Endothelial cell of umbilical vein (primary cell): Measurements from ENCODE around the gene ACTN3. TPM values are rescaled to one million over a fixed set of nuclear protein-coding genes. Genes with fewer than 3 reads are reported as not detected.

ENCODE experiments used
- BruUV-seq: library from RNA; stranded (reverse); fragments of 400-500 nt; replicated peaks from 2 replicates; lab custom pipeline; 2021; lab: Mats Ljungman, UMichigan
- CTCF ChIA-PET: fragments of 300-600, 350-600 bp; sonication (Branson Sonifier 250); formaldehyde crosslinking; loops from one replicate; lab custom pipeline; 2021; ENCODE audit warnings: antibody characterized with exemption, inconsistent platforms; lab: Charles Lee
- POLR2A ChIA-PET: fragments of 300-600, 350-600 bp; sonication (Branson Sonifier 250); formaldehyde crosslinking; loops from one replicate; lab custom pipeline; 2021; ENCODE audit warnings: antibody characterized with exemption, inconsistent platforms; lab: Charles Lee
- DNase-seq: peaks from one replicate; pipeline ENCODE4 v3.0.0-alpha.2; 2011; ENCODE audit warnings: low read depth, low spot score
- FAIRE-seq: peaks from 2 replicates; lab custom pipeline; 2011; peaks lifted over from hg19 to GRCh38; lab: Jason Lieb, UNC
- H2AFZ ChIP-seq: 2 replicates; pipeline ENCODE4 v1.6.0; 2012; ENCODE audit warnings: low read depth, low read length, control low read depth, inconsistent platforms
- H3K27ac ChIP-seq: 2 replicates; pipeline ENCODE4 v1.5.1; 2011; ENCODE audit warnings: low read depth, mild to moderate bottlenecking, control low read depth, low read length, moderate library complexity; ENCODE audit not compliant: insufficient read depth
- H3K27me3 ChIP-seq, 2 experiments: 2 replicates each; pipeline versions ENCODE4 v1.6.0 to v1.6.1; 2011; ENCODE audit warnings: low read length in 2 of 2, mixed read lengths in 1 of 2; ENCODE audit not compliant: control insufficient read depth in 2 of 2, insufficient read depth in 2 of 2
- H3K36me3 ChIP-seq, 2 experiments: 2 replicates in 1 of 2; 3 replicates in 1 of 2; pipeline ENCODE4 v1.5.1; 2011; ENCODE audit warnings: low read length in 2 of 2, mild to moderate bottlenecking in 1 of 2, moderate library complexity in 1 of 2; ENCODE audit not compliant: control insufficient read depth in 2 of 2, insufficient read depth in 2 of 2; ENCODE audit errors: extremely low read depth in 1 of 2
- H3K4me1 ChIP-seq: 3 replicates; pipeline ENCODE4 v1.5.1; 2011; ENCODE audit warnings: mild to moderate bottlenecking, low read length; ENCODE audit not compliant: control insufficient read depth, insufficient read depth; ENCODE audit errors: extremely low read depth
- H3K4me2 ChIP-seq: 2 replicates; pipeline ENCODE4 v1.6.1; 2011; ENCODE audit warnings: low read length, control low read depth, mixed read lengths; ENCODE audit not compliant: insufficient read depth
- H3K4me3 ChIP-seq, 3 experiments: fragments of 200-600 bp in 1 of 3; sonication (generic), shearing (Covaris generic) in 1 of 3; replicated peaks in 1 of 3; 2 replicates each; pipeline ENCODE4 v1.5.1; 2011 to 2016; ENCODE audit warnings: control low read depth in 3 of 3, low read length in 3 of 3, mild to moderate bottlenecking in 2 of 3, inconsistent platforms in 1 of 3, low read depth in 1 of 3, moderate library complexity in 1 of 3; ENCODE audit not compliant: insufficient read depth in 1 of 3
- H3K79me2 ChIP-seq: 2 replicates; pipeline ENCODE4 v1.6.0; 2012; ENCODE audit warnings: low read length, inconsistent platforms; ENCODE audit not compliant: control insufficient read depth, insufficient read depth
- H3K9ac ChIP-seq: replicated peaks from 2 replicates; pipeline ENCODE3; 2011; ENCODE audit warnings: low read length, control low read depth; ENCODE audit not compliant: insufficient read depth; ENCODE audit errors: extremely low read depth
- H3K9me1 ChIP-seq: replicated peaks from 3 replicates; pipeline ENCODE4 v1.6.0; 2011; ENCODE audit warnings: mild to moderate bottlenecking, low read length; ENCODE audit not compliant: control insufficient read depth, insufficient read depth; ENCODE audit errors: extremely low read depth
- H3K9me3 ChIP-seq: replicated peaks from 2 replicates; pipeline ENCODE4 v1.5.1; 2012; ENCODE audit warnings: low read length, inconsistent platforms; ENCODE audit not compliant: control insufficient read depth, insufficient read depth
- H4K20me1 ChIP-seq: replicated peaks from 2 replicates; pipeline ENCODE3; 2011; ENCODE audit warnings: mild to moderate bottlenecking, low read length; ENCODE audit not compliant: control insufficient read depth, insufficient read depth; ENCODE audit errors: extremely low read depth
- EZH2 ChIP-seq: IDR thresholded peaks from 2 replicates; pipeline ENCODE4 v1.6.1; 2012; ENCODE audit warnings: borderline replicate concordance, low read depth, mild to moderate bottlenecking, moderate library complexity, low read length, inconsistent platforms; ENCODE audit not compliant: severe bottlenecking
- FOS ChIP-seq: IDR thresholded peaks from 2 replicates; pipeline ENCODE4 v1.6.1; 2011; ENCODE audit warnings: mild to moderate bottlenecking, low read length, moderate library complexity, borderline replicate concordance; ENCODE audit not compliant: insufficient read depth
- JUN ChIP-seq: IDR thresholded peaks from 2 replicates; pipeline ENCODE4 v1.6.1; 2011; ENCODE audit warnings: borderline replicate concordance, low read depth; ENCODE audit not compliant: insufficient read length, insufficient read depth
- MAX ChIP-seq: IDR thresholded peaks from 2 replicates; pipeline ENCODE4 v1.6.1; 2011; ENCODE audit not compliant: insufficient read depth, insufficient read length
- MYC ChIP-seq: IDR thresholded peaks from one replicate; pipeline ENCODE4 v1.6.1; 2011; ENCODE audit warnings: mild to moderate bottlenecking, low read depth, low read length
- dilution Hi-C: fragments of 300-500 bp; cut with MboI; formaldehyde crosslinking; loops from one replicate; pipeline ENCODE4 v1.15.0; 2019; ENCODE audit warnings: low sequenced_read_pairs; ENCODE audit not compliant: extremely low pct_ligation_motif_present
- intact Hi-C: fragments of 100-400 bp; cut with micrococcal nuclease; formaldehyde crosslinking; loops from one replicate; pipeline ENCODE4 v1.10.0; 2022
- polyA plus RNA-seq, 4 experiments: library from polyadenylated mRNA; depleted of rRNA in 3 of 4; stranded (reverse) in 3 of 4; unstranded in 1 of 4; fragments of >200 nt; gene quantifications; 2 replicates each; pipeline versions ENCODE4 v1.2.1 to v1.2.3, GENCODE V29; 2011 to 2012; ENCODE audit warnings: missing spikeins in 1 of 4
- total RNA-seq: library from RNA; stranded (reverse); gene quantifications from 2 replicates; pipeline ENCODE4 v1.2.3, GENCODE V29; 2021
- TF ChIP-seq, protein P1 (sequence below), 2 donors: IDR thresholded peaks; 1 replicate in 1 of 2; 2 replicates in 1 of 2; pipeline ENCODE4 v1.5.1; 2011; ENCODE audit warnings: low read length in 2 of 2, mild to moderate bottlenecking in 2 of 2, moderate library complexity in 2 of 2, control low read depth in 1 of 2, inconsistent platforms in 1 of 2, low read depth in 1 of 2; ENCODE audit not compliant: insufficient read depth in 1 of 2; ENCODE audit errors: extremely low read depth in 1 of 2

ACTN3 gene
- total and polyA plus RNA-seq, 2 donors (not counting 3 experiments of a cell fraction or from before 2014, with no cell fraction given), result 0.17 to 0.18 TPM

- intact Hi-C loops, result no loop called here
- TF ChIP-seq, protein P1, sequence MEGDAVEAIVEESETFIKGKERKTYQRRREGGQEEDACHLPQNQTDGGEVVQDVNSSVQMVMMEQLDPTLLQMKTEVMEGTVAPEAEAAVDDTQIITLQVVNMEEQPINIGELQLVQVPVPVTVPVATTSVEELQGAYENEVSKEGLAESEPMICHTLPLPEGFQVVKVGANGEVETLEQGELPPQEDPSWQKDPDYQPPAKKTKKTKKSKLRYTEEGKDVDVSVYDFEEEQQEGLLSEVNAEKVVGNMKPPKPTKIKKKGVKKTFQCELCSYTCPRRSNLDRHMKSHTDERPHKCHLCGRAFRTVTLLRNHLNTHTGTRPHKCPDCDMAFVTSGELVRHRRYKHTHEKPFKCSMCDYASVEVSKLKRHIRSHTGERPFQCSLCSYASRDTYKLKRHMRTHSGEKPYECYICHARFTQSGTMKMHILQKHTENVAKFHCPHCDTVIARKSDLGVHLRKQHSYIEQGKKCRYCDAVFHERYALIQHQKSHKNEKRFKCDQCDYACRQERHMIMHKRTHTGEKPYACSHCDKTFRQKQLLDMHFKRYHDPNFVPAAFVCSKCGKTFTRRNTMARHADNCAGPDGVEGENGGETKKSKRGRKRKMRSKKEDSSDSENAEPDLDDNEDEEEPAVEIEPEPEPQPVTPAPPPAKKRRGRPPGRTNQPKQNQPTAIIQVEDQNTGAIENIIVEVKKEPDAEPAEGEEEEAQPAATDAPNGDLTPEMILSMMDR (IDR thresholded peaks at IDR 0.05; ENCODE audit: extremely low read depth in 1 of 2, insufficient read depth in 1 of 2, low read depth in 1 of 2, low read length in 2 of 2), result no peak
- TF ChIP-seq EZH2 (no peak), FOS (no peak), MYC (no peak), JUN (no peak), MAX (no peak)
- DNase-seq, result no peak
- Histone ChIP-seq H3K4me3 (no peak overlapping the region), H3K9me1 (no peaks in the 10 kb centered on the region), H2AFZ (no peak overlapping the region), H3K9ac (no peak overlapping the region), H3K4me2 (no peak overlapping the region), H3K27ac (no peak overlapping the region), H3K9me3 (no peaks in the 10 kb centered on the region), H3K79me2 (no peaks in the 10 kb centered on the region), H3K27me3 (no peaks in the 10 kb centered on the region), H3K4me1 (no peaks in the 10 kb centered on the region), H3K36me3 (peaks cover 2 to 12% of the 10 kb centered on the region in 2 experiments), H4K20me1 (no peaks in the 10 kb centered on the region)
- CTCF ChIA-PET, result interaction anchor here (1.6 kb wide), 1 partner anchor 18 kb away, joined by 3 read pairs; no protein-coding TSS in a partner anchor
- POLR2A ChIA-PET, result no interaction called here
- dilution Hi-C loops, result no loop called here
- BruUV-seq, result no TSS peak
- no peak for FAIRE-seq
Observed at GRCh38 chr11:66523611-66524010, 23.1 kb upstream of the ACTN3 start.
